Tibial nerve (tissue), 4 donors: Measurements from ENCODE around the gene IDH3A. TPM values are rescaled to one million over a fixed set of nuclear protein-coding genes. Genes with fewer than 3 reads are reported as not detected.

Experiments
- DNase-seq, 2 donors: peaks; one replicate each; pipeline ENCODE4 v3.0.0-alpha.2; 2019; ENCODE audit warnings: low spot score in 2 of 2
- H3K27ac ChIP-seq, 4 donors: fragments of 200-600 bp; sonication (generic) in 3 of 4; one replicate each; pipeline ENCODE4 v1.5.1; 2017 to 2019; ENCODE audit warnings: mild to moderate bottlenecking in 1 of 4
- H3K27me3 ChIP-seq, 2 donors: fragments of 200-600 bp; sonication (generic) in 1 of 2; one replicate each; pipeline versions ENCODE4 v1.5.1 to v1.6.0; 2017 to 2019
- H3K36me3 ChIP-seq, 3 donors: fragments of 200-600 bp; sonication (generic); one replicate each; pipeline ENCODE4 v1.5.1; 2018 to 2019
- H3K4me1 ChIP-seq, 4 donors: fragments of 200-600 bp; sonication (generic) in 3 of 4; one replicate each; pipeline ENCODE4 v1.5.1; 2017 to 2019
- H3K4me3 ChIP-seq, 4 donors: fragments of 200-600 bp; sonication (generic) in 3 of 4; one replicate each; pipeline ENCODE4 v1.5.1; 2017 to 2019; ENCODE audit warnings: mild to moderate bottlenecking in 1 of 4, moderate library complexity in 1 of 4
- H3K9me3 ChIP-seq, 4 donors: fragments of 200-600 bp; sonication (generic) in 3 of 4; one replicate each; pipeline ENCODE4 v1.5.1; 2017 to 2019
- EP300 ChIP-seq, 2 donors: sonication (generic); formaldehyde crosslinking; IDR thresholded peaks; one replicate each; pipeline ENCODE4 v1.6.1; 2017; ENCODE audit warnings: antibody characterized with exemption in 2 of 2, mild to moderate bottlenecking in 1 of 2
- POLR2A ChIP-seq, 2 donors: fragments of 450-650 bp; IDR thresholded peaks; one replicate each; pipeline ENCODE4 v1.6.1; 2017; ENCODE audit warnings: antibody characterized with exemption in 2 of 2, mild to moderate bottlenecking in 2 of 2, moderate library complexity in 2 of 2
- WGBS, 2 donors: methylation state at CpG; one replicate each; pipeline ENCODE4 v1.1.5; 2018; 5-methylcytosine and 5-hydroxymethylcytosine counted together
- total RNA-seq, 4 donors: library from RNA; depleted of rRNA; stranded (reverse); fragments of >200 nt; gene quantifications; one replicate each; pipeline ENCODE4 v1.1.0, GENCODE V29; 2016
- TF ChIP-seq, protein P1 (sequence below), 5 experiments: fragments of 200-600 bp in 3 of 5; fragments of 450-650 bp in 2 of 5; sonication (generic) in 3 of 5; IDR thresholded peaks; one replicate each; pipeline ENCODE4 v1.5.1; 2016 to 2019; ENCODE audit warnings: antibody characterized with exemption in 5 of 5, mild to moderate bottlenecking in 3 of 5, moderate library complexity in 2 of 5

IDH3A gene
- total RNA-seq, 4 donors from 2014 or later: 46.9 to 70.7 (median 63.4) TPM

DNA sequence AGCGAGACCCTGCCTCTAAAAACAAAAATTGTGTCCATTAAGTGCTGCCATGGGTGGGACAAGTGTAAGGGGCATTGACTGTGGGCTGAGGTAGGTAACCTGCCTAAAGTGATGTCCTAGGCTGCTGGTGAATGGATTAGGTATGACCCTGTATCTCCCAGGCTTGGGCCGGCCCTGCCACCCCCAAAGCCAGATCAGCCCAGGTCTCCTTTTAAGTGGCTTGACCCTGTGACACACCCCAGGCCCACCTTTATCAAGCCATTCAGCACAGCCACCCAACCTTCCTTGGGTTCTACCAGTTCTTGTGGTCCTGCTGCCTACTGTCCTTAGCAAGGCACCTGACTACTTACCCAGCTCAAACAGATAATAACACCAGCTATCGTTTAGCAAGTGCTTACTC, 36.6 kb upstream of the IDH3A start:
- WGBS, 2 donors: 77 to 90% methylated on average over 3 of the region's 3 CpGs
- Histone ChIP-seq H3K9me3 (no peaks in the 10 kb centered on the region), H3K36me3 (no peaks in the 10 kb centered on the region), H3K27ac (no peak overlapping the region), H3K4me3 (no peak overlapping the region), H3K27me3 (no peaks in the 10 kb centered on the region), H3K4me1 (peaks cover 0 to 3% (median 0%) of the 10 kb centered on the region in 4 donors)
- no peak for TF ChIP-seq EP300 (IDR thresholded peaks at IDR 0.05)
- TF ChIP-seq, protein P1, sequence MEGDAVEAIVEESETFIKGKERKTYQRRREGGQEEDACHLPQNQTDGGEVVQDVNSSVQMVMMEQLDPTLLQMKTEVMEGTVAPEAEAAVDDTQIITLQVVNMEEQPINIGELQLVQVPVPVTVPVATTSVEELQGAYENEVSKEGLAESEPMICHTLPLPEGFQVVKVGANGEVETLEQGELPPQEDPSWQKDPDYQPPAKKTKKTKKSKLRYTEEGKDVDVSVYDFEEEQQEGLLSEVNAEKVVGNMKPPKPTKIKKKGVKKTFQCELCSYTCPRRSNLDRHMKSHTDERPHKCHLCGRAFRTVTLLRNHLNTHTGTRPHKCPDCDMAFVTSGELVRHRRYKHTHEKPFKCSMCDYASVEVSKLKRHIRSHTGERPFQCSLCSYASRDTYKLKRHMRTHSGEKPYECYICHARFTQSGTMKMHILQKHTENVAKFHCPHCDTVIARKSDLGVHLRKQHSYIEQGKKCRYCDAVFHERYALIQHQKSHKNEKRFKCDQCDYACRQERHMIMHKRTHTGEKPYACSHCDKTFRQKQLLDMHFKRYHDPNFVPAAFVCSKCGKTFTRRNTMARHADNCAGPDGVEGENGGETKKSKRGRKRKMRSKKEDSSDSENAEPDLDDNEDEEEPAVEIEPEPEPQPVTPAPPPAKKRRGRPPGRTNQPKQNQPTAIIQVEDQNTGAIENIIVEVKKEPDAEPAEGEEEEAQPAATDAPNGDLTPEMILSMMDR (IDR thresholded peaks at IDR 0.05): no peak
- TF ChIP-seq POLR2A (IDR thresholded peaks at IDR 0.05): no peak
- DNase-seq: no peak

DNA sequence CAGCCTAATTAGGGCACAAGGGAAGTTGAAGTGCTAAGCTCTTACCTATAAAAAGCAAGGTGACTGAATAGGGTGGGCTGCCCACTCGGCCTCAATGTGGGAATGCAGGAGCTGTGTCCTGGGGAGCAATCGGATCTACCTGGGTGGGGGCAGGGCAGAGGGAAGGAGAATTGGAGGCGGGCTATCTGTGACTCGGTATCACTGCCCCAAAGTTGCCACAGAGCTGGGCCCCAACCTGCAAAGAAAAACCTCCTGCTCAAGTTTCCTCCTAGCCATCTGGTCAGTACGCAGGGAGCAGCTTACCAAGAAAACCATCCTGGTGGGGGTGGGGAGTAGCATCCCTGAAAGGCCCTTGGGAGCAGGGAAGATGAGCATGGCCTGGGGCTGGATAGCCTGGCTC, 28.6 kb upstream of the IDH3A start:
- Histone ChIP-seq H3K27me3 (no peaks in the 10 kb centered on the region), H3K9me3 (no peaks in the 10 kb centered on the region), H3K36me3 (no peaks in the 10 kb centered on the region), H3K4me3 (no peak overlapping the region), H3K27ac (no peak overlapping the region), H3K4me1 (no peaks in the 10 kb centered on the region)
- DNase-seq: no peak
- TF ChIP-seq, protein P1 (IDR thresholded peaks at IDR 0.05): no peak
- TF ChIP-seq EP300 (IDR thresholded peaks at IDR 0.05) (no peak), POLR2A (IDR thresholded peaks at IDR 0.05) (no peak)
- WGBS, 2 donors: 79 to 82% methylated on average over 5 of the region's 5 CpGs

DNA sequence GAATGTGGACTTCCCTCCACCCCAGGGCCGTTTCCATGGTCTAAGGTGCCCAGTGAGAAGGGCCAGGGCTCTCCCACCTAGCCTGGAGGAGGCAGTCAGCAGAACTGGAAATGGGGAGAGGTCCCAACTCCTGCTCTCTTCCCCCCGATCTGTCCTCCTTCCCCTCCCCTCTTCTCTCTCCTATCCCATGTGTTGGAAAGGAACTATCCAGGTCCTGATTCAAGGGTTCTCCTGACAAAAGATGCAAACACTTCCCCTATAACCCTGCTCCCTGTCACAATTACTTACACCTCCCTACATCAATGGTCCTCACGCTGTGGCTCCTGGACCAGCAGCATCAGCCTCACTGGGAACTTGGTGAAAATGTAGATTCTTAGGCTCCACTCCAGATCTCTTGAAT, 23.9 kb upstream of the IDH3A start:
- TF ChIP-seq EP300 (IDR thresholded peaks at IDR 0.05): no peak
- TF ChIP-seq POLR2A (IDR thresholded peaks at IDR 0.05): no peak
- TF ChIP-seq, protein P1 (IDR thresholded peaks at IDR 0.05): no peak
- 69 to 79% methylated on average over 3 of the region's 3 CpGs for WGBS, 2 donors
- H3K4me1 ChIP-seq: no peaks in the 10 kb centered on the region
- no peak overlapping the region for H3K4me3 ChIP-seq
- H3K36me3 ChIP-seq: no peaks in the 10 kb centered on the region
- H3K9me3 ChIP-seq: no peaks in the 10 kb centered on the region
- H3K27me3 ChIP-seq: no peaks in the 10 kb centered on the region
- H3K27ac ChIP-seq: no peak overlapping the region
- DNase-seq: no peak

DNA sequence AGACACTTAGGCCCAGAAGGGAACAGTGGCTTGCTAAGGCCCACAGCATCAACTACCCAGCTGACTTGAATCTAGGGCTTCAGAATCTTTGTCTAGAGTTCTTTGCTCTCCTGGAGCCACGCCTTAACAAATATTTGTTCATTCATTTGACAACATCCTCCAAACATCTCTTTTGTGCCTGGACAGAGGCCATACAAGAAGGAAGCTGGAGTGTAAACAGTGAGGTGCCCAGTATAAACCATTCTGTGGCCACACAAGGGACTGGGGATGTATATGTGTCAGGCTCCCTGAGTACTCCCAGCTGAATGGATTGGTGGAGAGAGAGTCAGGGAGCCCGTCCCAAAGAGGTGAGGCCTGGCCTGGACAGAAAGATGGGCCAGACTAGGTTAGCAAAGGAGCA, 21.3 kb upstream of the IDH3A start:
- no peak for DNase-seq
- 85 to 86% methylated on average over 2 of the region's 2 CpGs for WGBS, 2 donors

DNA sequence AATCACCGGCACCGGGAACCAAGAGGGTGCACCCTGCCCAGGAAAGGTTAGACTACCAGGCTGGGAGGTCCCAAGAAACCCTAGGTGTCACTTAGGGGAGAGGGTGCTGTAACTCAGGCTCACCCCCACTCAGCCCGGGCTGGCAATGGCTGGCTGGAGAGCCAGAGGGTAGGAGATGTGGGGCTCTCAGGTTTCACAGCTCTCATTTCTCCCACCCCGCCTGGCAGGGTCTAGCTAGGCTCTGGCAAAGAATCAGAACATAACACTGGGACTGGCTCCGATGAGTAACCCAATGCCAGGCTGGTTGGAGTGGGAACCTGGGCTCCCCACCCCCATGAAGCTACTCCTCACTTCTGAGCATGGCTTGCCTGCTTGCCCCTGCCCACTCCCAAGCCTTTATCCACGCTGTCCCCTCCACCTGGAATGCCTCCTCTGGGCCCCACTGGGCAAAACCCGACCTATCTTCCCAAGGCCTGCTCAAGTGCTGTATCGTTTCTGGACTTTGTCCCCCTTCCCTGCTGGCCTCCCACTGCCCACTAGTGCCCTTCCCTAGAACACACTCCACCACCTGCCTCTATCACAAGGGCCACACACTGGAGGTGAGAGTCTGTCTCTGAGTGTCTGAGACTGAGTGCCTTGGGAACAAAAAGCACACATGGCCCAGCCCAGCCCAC, 19.9 kb upstream of the IDH3A start:
- Histone ChIP-seq H3K4me3 (no peak overlapping the region), H3K27me3 (no peaks in the 10 kb centered on the region), H3K27ac (no peak overlapping the region), H3K9me3 (no peaks in the 10 kb centered on the region), H3K4me1 (peaks cover 0 to 16% (median 10%) of the 10 kb centered on the region in 4 donors), H3K36me3 (no peaks in the 10 kb centered on the region)
- WGBS, 2 donors: 60 to 76% methylated on average over 7 to 8 of the region's 8 CpGs
- TF ChIP-seq POLR2A (IDR thresholded peaks at IDR 0.05) (no peak), EP300 (IDR thresholded peaks at IDR 0.05) (no peak)
- TF ChIP-seq, protein P1 (IDR thresholded peaks at IDR 0.05): no peak
- DNase-seq: no peak

More for the DNA sequence above, 21.3 kb upstream of the IDH3A start:
- Histone ChIP-seq H3K36me3 (no peaks in the 10 kb centered on the region), H3K4me1 (peaks cover 0 to 16% (median 10%) of the 10 kb centered on the region in 4 donors), H3K4me3 (no peak overlapping the region), H3K27me3 (no peaks in the 10 kb centered on the region), H3K9me3 (no peaks in the 10 kb centered on the region), H3K27ac (no peak overlapping the region)
- TF ChIP-seq EP300 (IDR thresholded peaks at IDR 0.05) (no peak), POLR2A (IDR thresholded peaks at IDR 0.05) (no peak)
- TF ChIP-seq, protein P1 (IDR thresholded peaks at IDR 0.05): no peak
